Progenitor cell of endocrine pancreas (in vitro differentiated cells): ENCODE results near the gene PLEKHM3. TPM values are rescaled to one million over a fixed set of nuclear protein-coding genes. Genes with fewer than 3 reads are reported as not detected.

Experiments
- DNase-seq: peaks from one replicate; pipeline ENCODE4 v3.0.0; 2021; ENCODE audit warnings: low spot score; ENCODE audit not compliant: unreplicated experiment
- H3K27ac Mint-ChIP-seq: 2 replicates; pipeline ENCODE4 v1.8.0; 2021; ENCODE audit warnings: mild to moderate bottlenecking, moderate library complexity, mixed read lengths
- H3K27me3 Mint-ChIP-seq: 2 replicates; pipeline ENCODE4 v1.8.0; 2021; ENCODE audit warnings: mixed read lengths
- H3K36me3 Mint-ChIP-seq: 2 replicates; pipeline ENCODE4 v1.8.0; 2022; ENCODE audit warnings: mixed read lengths; ENCODE audit not compliant: insufficient read depth
- H3K4me1 Mint-ChIP-seq: 2 replicates; pipeline ENCODE4 v1.8.0; 2021; ENCODE audit warnings: low read depth, mixed read lengths
- H3K4me3 Mint-ChIP-seq: 2 replicates; pipeline ENCODE4 v1.8.0; 2021; ENCODE audit warnings: low read depth, mild to moderate bottlenecking, moderate library complexity, mixed read lengths
- H3K9me3 Mint-ChIP-seq: 2 replicates; pipeline ENCODE4 v1.8.0; 2021; ENCODE audit warnings: low read depth, mixed read lengths
- long read RNA-seq: library from polyadenylated mRNA; unstranded; transcript quantifications from one replicate; pipeline ENCODE4 v2.0.0, GENCODE V29; 2020
- total RNA-seq: library from RNA; stranded (reverse); gene quantifications from 2 replicates; pipeline ENCODE4 v1.2.1, GENCODE V29; 2021
- TF ChIP-seq, protein P1 (sequence below): fragments of 200-600 bp; sonication (generic); IDR thresholded peaks from one replicate; pipeline ENCODE4 v1.5.0; 2021; ENCODE audit warnings: antibody characterized with exemption, mild to moderate bottlenecking; ENCODE audit not compliant: unreplicated experiment

PLEKHM3 gene, protein sequence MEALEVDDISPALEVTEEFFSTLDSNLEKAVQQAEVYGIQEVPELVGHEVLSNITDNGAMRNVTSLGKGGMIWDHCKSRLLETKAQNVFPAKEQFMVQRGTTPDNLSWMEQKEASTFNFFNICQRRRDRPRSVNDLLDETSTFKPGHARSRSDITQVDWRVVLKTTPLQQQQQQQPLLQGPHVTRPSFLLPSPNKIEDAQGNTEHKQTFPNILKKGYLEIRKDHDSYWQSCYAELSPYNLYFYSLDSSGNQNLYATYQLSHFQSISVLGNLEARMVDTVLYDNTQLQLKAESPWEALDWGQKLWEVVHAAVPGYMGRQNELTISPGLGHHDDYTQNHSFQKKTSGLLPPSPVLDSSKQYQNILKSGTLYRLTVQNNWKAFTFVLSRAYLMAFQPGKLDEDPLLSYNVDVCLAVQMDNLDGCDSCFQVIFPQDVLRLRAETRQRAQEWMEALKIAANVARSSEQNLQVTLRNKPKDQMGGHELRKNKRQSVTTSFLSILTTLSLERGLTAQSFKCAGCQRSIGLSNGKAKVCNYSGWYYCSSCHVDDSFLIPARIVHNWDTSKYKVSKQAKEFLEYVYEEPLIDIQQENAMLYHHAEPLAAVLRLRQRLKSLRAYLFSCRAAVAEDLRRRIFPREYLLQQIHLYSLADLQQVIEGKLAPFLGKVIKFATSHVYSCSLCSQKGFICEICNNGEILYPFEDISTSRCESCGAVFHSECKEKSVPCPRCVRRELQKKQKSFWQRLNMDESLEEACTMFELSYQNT
- total RNA-seq: 18.0 and 19.2 TPM in 2 replicates
- long read RNA-seq, full-length matches to known transcripts: 1 of 26 reads
- long read RNA-seq, partial matches to known transcripts: 16 of 26 reads
- long read RNA-seq, other reads (novel, unspliced or antisense): 9 of 26 reads

DNA sequence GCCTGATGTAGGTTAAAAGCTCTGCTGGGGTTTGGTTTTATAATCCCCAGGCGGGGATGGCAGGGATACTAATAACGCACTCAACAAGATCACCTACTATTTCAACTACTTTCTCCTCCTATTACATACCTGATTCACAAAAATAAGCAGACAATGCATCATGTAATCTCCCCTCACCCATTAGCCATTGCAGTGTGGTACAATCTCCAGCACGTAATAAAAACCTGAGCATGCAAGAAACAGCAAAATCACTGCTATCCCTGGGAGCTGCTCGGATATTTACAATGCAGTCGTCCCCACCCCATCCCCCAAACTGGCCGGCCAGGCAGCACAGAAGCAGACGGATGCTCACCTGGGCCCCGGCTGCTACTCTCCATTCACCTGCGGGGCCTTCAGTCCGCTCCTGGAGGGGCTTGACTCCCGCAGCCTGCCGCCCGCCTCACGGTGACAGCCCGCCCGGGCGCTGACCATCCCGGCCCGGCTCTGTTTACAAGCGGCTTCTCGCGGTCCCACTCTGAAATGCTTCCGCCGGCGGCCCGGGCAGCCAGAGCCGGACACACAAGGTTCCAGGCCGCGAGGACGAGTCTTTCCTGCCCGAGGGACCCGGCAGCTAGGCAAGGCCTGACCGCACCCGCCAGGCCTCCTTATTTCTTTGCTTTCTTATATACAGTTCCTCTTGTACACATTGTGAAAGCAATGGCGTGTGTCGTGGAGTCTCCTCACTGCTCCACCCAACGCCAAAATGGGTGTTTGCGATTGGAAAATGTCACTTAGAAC lies at the start of gene PLEKHM3:
Gene PLEKHM3, minus strand, starts transcription at position 491 of the 777 bp plus-strand sequence. CDS start 23,888 bp downstream, outside the sequence.
- peak; percentile 81 for DNase-seq
- Mint-ChIP-seq H3K36me3 (peaks cover 1% of the 10 kb centered on the region), H3K27ac (peak within 1 kb of the TSS; percentile 95), H3K4me3 (peak within 1 kb of the TSS; percentile 84), H3K27me3 (no peaks in the 10 kb centered on the region), H3K9me3 (no peaks in the 10 kb centered on the region), H3K4me1 (peaks cover 15% of the 10 kb centered on the region)
- TF ChIP-seq, protein P1, sequence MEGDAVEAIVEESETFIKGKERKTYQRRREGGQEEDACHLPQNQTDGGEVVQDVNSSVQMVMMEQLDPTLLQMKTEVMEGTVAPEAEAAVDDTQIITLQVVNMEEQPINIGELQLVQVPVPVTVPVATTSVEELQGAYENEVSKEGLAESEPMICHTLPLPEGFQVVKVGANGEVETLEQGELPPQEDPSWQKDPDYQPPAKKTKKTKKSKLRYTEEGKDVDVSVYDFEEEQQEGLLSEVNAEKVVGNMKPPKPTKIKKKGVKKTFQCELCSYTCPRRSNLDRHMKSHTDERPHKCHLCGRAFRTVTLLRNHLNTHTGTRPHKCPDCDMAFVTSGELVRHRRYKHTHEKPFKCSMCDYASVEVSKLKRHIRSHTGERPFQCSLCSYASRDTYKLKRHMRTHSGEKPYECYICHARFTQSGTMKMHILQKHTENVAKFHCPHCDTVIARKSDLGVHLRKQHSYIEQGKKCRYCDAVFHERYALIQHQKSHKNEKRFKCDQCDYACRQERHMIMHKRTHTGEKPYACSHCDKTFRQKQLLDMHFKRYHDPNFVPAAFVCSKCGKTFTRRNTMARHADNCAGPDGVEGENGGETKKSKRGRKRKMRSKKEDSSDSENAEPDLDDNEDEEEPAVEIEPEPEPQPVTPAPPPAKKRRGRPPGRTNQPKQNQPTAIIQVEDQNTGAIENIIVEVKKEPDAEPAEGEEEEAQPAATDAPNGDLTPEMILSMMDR: no peak

DNA sequence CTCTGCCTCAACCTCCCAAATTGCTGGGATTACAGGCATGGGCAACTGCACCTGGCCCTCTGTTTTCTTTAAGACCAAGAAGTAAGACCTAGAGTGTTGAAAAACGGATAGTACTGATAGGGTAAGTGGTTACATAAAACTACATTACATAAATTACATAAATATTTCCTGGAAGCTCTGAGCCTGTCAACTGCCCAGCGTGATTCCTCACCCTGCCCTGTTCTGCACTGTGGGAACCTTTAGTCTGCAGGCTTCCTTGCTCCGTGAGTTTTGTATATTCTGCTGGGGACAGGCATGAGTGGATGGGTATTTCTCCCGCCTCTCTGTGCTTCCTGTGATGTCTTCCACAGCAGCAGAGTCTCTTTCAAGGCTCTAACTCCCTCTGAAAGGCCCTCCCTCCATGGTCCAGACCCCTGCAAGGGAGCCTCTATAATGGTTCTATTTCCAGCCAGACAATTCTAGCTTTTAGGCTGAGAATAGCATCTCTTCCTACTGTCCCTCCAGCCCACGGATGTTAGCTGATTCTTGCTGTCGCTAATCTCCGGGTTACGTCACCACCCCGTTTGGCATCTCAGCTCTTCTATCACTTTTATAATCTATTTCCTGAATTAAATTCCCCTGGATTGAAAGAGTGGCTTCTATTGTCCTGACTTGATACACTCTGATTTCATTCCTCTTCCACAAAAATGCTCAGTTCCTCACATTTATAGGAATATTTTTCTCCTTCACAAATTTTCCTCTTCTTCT lies 49.5 kb upstream of the PLEKHM3 start:
- Mint-ChIP-seq H3K27me3 (no peaks in the 10 kb centered on the region), H3K4me3 (no peak overlapping the region), H3K9me3 (peaks cover 6% of the 10 kb centered on the region), H3K27ac (no peak overlapping the region), H3K36me3 (no peaks in the 10 kb centered on the region), H3K4me1 (peaks cover 3% of the 10 kb centered on the region)
- TF ChIP-seq, protein P1: no peak
- DNase-seq: no peak

DNA sequence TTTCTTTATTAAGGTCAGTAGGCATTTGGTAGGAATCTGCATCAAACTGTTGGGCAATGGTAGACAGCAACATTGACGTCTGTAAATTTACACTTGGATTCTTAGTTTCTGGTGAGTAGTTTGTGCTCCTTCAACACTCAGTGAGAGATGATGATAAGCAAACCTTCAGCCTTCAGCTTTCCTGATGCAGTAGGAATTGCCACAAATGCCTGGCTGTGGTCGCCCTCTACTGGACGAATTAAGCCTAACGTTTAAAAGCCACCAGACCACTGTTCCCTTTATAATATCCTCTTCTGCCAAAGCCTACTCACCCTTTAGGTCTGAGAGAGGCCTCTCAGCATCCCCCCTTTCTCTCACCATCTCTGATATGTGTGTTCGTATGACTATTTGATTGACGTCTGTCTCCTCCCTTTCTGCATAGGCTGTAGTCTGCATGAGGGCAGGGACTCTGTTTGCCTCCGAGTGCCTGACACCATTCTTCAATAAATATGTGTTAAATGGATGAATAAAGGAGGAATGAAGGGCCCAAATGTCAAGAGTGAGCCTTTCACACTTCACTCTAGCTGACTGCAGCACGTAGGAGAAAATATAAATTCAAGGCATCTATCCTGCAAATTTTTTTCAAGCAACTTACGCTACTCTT lies 47.0 kb upstream of the PLEKHM3 start:
- H3K9me3 Mint-ChIP-seq: no peaks in the 10 kb centered on the region
- no peak overlapping the region for H3K27ac Mint-ChIP-seq
- H3K36me3 Mint-ChIP-seq: no peaks in the 10 kb centered on the region
- DNase-seq: peak; percentile 71
- no peak overlapping the region for H3K4me3 Mint-ChIP-seq
- TF ChIP-seq, protein P1: peak; percentile 85
- H3K4me1 Mint-ChIP-seq: no peaks in the 10 kb centered on the region
- no peaks in the 10 kb centered on the region for H3K27me3 Mint-ChIP-seq

DNA sequence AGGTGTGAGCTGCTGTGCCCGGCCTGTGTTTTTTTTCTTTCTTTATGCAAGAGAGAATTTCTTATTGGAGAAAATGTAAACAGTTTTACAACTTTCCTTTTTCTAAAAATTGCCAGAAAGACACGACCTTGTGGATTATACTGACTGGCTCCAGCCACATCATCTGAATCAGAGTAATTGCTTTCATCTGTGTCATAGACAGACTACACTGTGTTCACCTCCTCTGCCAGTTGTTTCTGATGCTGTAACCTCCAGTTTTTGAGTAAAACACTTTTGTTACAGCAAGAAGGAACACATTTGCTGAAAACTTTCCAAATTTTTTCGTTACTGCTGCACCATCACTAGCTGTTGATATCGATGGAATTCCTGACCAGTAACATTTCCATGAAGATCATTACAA lies 43.9 kb upstream of the PLEKHM3 start:
- Mint-ChIP-seq H3K4me3 (no peak overlapping the region), H3K27ac (no peak overlapping the region), H3K4me1 (no peaks in the 10 kb centered on the region), H3K27me3 (no peaks in the 10 kb centered on the region), H3K9me3 (no peaks in the 10 kb centered on the region), H3K36me3 (no peaks in the 10 kb centered on the region)
- TF ChIP-seq, protein P1: no peak
- DNase-seq: no peak
